Measurements from ENCODE around the gene SLC23A2.

DNA sequence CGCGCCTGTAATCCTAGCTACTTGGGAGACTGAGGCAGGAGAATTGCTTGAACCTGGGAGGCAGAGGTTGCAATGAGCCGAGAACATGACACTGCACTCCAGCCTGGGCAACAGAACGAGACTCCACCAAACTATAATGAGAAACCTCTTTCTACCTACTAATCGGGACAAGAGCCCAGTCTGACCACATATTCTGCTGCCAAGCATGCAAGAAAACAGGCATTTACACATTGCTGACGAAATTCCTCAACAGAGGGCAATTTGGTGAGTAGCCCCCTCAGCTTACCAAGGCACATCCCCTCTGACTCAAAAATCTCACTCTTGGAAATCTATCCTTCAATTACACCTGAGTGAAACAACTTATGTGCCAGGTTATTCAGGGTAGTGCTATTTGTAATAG, 81.2 kb downstream of the SLC23A2 start:
- TF ChIP-seq ZNF114 (tag by site-specific recombination; IDR thresholded peaks at IDR 0.05) (no peak), TRIM28 (IDR thresholded peaks at IDR 0.05; ENCODE audit: borderline replicate concordance, low read length) (no peak), SP2 (tag by site-specific recombination; IDR thresholded peaks at IDR 0.05) (no peak), SP7 (tag by site-specific recombination; IDR thresholded peaks at IDR 0.05) (no peak)
- TF ChIP-seq, protein P1, sequence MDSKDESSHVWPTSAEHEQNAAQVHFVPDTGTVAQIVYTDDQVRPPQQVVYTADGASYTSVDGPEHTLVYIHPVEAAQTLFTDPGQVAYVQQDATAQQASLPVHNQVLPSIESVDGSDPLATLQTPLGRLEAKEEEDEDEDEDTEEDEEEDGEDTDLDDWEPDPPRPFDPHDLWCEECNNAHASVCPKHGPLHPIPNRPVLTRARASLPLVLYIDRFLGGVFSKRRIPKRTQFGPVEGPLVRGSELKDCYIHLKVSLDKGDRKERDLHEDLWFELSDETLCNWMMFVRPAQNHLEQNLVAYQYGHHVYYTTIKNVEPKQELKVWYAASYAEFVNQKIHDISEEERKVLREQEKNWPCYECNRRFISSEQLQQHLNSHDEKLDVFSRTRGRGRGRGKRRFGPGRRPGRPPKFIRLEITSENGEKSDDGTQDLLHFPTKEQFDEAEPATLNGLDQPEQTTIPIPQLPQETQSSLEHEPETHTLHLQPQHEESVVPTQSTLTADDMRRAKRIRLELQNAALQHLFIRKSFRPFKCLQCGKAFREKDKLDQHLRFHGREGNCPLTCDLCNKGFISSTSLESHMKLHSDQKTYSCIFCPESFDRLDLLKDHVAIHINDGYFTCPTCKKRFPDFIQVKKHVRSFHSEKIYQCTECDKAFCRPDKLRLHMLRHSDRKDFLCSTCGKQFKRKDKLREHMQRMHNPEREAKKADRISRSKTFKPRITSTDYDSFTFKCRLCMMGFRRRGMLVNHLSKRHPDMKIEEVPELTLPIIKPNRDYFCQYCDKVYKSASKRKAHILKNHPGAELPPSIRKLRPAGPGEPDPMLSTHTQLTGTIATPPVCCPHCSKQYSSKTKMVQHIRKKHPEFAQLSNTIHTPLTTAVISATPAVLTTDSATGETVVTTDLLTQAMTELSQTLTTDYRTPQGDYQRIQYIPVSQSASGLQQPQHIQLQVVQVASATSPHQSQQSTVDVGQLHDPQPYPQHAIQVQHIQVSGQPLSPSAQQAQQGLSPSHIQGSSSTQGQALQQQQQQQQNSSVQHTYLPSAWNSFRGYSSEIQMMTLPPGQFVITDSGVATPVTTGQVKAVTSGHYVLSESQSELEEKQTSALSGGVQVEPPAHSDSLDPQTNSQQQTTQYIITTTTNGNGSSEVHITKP (tag by site-specific recombination; IDR thresholded peaks at IDR 0.05): no peak

Measured in HEK293 (cell line).